ENCODE data around the gene SLX4IP. TPM values are rescaled to one million over a fixed set of nuclear protein-coding genes. Genes with fewer than 3 reads are reported as not detected.

Gene SLX4IP
- polyA plus RNA-seq, 3 donors = 0.76 to 2.5 (median 1.1) TPM

DNA sequence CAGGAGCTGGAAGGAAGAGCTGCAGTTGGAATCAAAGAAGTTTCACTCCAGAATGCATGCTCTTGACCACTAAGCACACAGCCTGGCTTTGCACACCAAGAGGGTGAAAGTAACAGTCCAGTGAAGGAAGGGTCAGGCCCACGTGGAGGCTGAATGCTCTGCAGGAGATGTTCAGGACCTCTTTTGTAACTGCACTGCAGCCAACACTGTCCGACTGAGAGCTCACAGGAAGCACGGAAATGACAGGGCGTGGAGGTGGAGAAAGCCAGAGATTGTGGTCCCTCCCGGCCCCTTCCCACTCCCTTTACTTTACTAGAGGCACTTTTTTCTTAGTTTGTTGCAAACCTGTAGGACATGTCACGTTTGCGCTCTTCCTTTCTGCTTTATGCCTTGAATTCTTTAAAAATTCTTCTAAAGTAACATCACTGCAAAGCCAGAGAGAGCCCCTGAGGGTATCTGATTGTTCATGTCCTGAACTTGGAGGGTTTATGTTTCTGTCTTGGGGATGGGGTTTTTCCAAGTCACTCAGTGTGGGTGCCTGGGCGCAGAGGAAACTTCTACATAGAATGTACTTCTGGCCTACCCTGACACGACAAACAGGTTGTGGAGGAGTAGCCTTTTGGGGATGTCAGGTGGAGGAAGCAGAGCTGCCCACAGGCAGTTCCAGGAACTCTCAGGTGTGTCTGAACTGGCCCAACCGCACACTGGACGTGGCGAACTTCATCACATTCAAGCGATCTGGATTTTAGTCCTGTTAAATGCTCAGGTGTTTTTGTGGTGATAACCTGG lies 197.8 kb downstream of the SLX4IP start:
- H3K79me2 ChIP-seq (ENCODE audit: insufficient read depth, low read length) = no peaks in the 10 kb centered on the region
- H3K9ac ChIP-seq (ENCODE audit: insufficient read depth, low read length, poor library complexity, severe bottlenecking) = no peak overlapping the region
- peaks cover 0 to 11% of the 10 kb centered on the region in 2 donors for H3K36me3 ChIP-seq (replicated peaks in 1 of 2; ENCODE audit: control insufficient read depth in 1 of 2, insufficient read depth in 2 of 2, low read length in 2 of 2)
- H3K4me2 ChIP-seq (replicated peaks; ENCODE audit: extremely low read depth, low read length, poor library complexity, severe bottlenecking) = no peak overlapping the region
- no peaks in the 10 kb centered on the region for H3K27me3 ChIP-seq (ENCODE audit: control insufficient read depth in 2 of 2, insufficient read depth in 2 of 2, low read length in 2 of 2)
- Mint-ChIP-seq H3K36me3 (peaks cover 9 to 11% of the 10 kb centered on the region in 2 donors), H3K27ac (no peak overlapping the region), H3K4me1 (no peaks in the 10 kb centered on the region), H3K27me3 (ENCODE audit: low read depth in 3 of 3) (no peaks in the 10 kb centered on the region), H3K4me3 (no peak overlapping the region), H3K9me3 (peaks cover 0 to 1% (median 0%) of the 10 kb centered on the region in 7 donors)
- H3K4me1 ChIP-seq (ENCODE audit: control insufficient read depth in 1 of 2, insufficient read depth in 2 of 2, low read length in 2 of 2) = no peaks in the 10 kb centered on the region
- no peak overlapping the region for H3K4me3 ChIP-seq (replicated peaks in 1 of 3; ENCODE audit: low read depth in 2 of 3, low read length in 3 of 3)
- no peak overlapping the region for H3K27ac ChIP-seq (ENCODE audit: low read depth in 1 of 2, low read length in 2 of 2)
- intact Hi-C loops (cut with micrococcal nuclease) = no loop called here
- H4K20me1 ChIP-seq (ENCODE audit: insufficient read depth, low read length) = no peaks in the 10 kb centered on the region
- H2AFZ ChIP-seq (ENCODE audit: insufficient read depth, low read depth, low read length, poor library complexity, severe bottlenecking) = no peak overlapping the region
- TF ChIP-seq, protein P1, sequence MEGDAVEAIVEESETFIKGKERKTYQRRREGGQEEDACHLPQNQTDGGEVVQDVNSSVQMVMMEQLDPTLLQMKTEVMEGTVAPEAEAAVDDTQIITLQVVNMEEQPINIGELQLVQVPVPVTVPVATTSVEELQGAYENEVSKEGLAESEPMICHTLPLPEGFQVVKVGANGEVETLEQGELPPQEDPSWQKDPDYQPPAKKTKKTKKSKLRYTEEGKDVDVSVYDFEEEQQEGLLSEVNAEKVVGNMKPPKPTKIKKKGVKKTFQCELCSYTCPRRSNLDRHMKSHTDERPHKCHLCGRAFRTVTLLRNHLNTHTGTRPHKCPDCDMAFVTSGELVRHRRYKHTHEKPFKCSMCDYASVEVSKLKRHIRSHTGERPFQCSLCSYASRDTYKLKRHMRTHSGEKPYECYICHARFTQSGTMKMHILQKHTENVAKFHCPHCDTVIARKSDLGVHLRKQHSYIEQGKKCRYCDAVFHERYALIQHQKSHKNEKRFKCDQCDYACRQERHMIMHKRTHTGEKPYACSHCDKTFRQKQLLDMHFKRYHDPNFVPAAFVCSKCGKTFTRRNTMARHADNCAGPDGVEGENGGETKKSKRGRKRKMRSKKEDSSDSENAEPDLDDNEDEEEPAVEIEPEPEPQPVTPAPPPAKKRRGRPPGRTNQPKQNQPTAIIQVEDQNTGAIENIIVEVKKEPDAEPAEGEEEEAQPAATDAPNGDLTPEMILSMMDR (IDR thresholded peaks at IDR 0.05) = no peak
- whole genome bisulfite sequencing (ENCODE audit: insufficient coverage) = 93% methylated on average over 7 of the region's 13 CpGs
- no peak for DNase-seq
- no peaks in the 10 kb centered on the region for H3K9me3 ChIP-seq (replicated peaks in 1 of 2; ENCODE audit: control insufficient read depth in 1 of 2, insufficient read depth in 1 of 2, low read length in 2 of 2)

DNA sequence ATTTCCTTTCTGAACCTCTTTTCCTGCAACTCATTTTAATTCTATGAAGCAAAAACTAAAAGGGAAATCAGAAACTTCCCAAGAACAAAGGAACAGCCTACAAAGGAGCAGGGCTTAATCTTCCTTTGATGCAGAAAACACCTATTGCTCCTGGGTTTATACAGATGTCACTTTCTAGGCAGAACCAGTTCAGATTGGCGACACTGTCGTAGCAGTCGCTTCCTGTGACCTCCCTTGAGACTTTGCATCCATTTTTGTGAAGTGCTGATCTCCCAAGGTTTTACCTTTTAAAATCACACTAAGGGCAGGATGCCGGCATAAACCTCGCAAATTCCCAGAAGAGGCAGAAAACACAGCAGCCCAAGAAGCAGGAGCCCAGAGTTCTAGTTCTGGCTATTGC lies 198.6 kb downstream of the SLX4IP start:
- no peaks in the 10 kb centered on the region for H4K20me1 ChIP-seq (ENCODE audit: insufficient read depth, low read length)
- no peak overlapping the region for H3K27ac Mint-ChIP-seq
- peaks cover under 1 to 17% of the 10 kb centered on the region in 2 donors for H3K36me3 ChIP-seq (replicated peaks in 1 of 2; ENCODE audit: control insufficient read depth in 1 of 2, insufficient read depth in 2 of 2, low read length in 2 of 2)
- no peaks in the 10 kb centered on the region for H3K9me3 ChIP-seq (replicated peaks in 1 of 2; ENCODE audit: control insufficient read depth in 1 of 2, insufficient read depth in 1 of 2, low read length in 2 of 2)
- H3K27me3 ChIP-seq (ENCODE audit: control insufficient read depth in 2 of 2, insufficient read depth in 2 of 2, low read length in 2 of 2) = no peaks in the 10 kb centered on the region
- peaks cover 16 to 17% of the 10 kb centered on the region in 2 donors for H3K36me3 Mint-ChIP-seq
- no peak overlapping the region for H3K4me3 ChIP-seq (replicated peaks in 1 of 3; ENCODE audit: low read depth in 2 of 3, low read length in 3 of 3)
- H2AFZ ChIP-seq (ENCODE audit: insufficient read depth, low read depth, low read length, poor library complexity, severe bottlenecking) = no peak overlapping the region
- no peaks in the 10 kb centered on the region for H3K4me1 ChIP-seq (ENCODE audit: control insufficient read depth in 1 of 2, insufficient read depth in 2 of 2, low read length in 2 of 2)
- intact Hi-C loops (cut with micrococcal nuclease) = no loop called here
- no peaks in the 10 kb centered on the region for H3K79me2 ChIP-seq (ENCODE audit: insufficient read depth, low read length)
- H3K9ac ChIP-seq (ENCODE audit: insufficient read depth, low read length, poor library complexity, severe bottlenecking) = no peak overlapping the region
- H3K27ac ChIP-seq (ENCODE audit: low read depth in 1 of 2, low read length in 2 of 2) = no peak overlapping the region
- no peak overlapping the region for H3K4me2 ChIP-seq (replicated peaks; ENCODE audit: extremely low read depth, low read length, poor library complexity, severe bottlenecking)
- no peaks in the 10 kb centered on the region for H3K4me1 Mint-ChIP-seq
- no peak for DNase-seq
- no peak overlapping the region for H3K4me3 Mint-ChIP-seq
- TF ChIP-seq, protein P1 (IDR thresholded peaks at IDR 0.05) = no peak
- peaks cover 0 to 1% (median 0%) of the 10 kb centered on the region in 7 donors for H3K9me3 Mint-ChIP-seq
- 100% methylated on average over 3 of the region's 5 CpGs for WGBS (ENCODE audit: insufficient coverage)
- H3K27me3 Mint-ChIP-seq (ENCODE audit: low read depth in 3 of 3) = no peaks in the 10 kb centered on the region

All from CD14-positive monocyte (primary cell).